HG03575 (cell line): ENCODE data around the gene IREB2.
"Not testable (repeated sequence)": the region's sequence is repeated elsewhere in the genome, so short reads cannot be mapped to it uniquely, and the experiment has no call there.

Source experiments
- ATAC-seq: cut with Tn5 transposase; IDR thresholded peaks from one replicate; pipeline ENCODE4 v1.9.1; 2021; ENCODE audit not compliant: unreplicated experiment, insufficient number of reproducible peaks, low FRiP score; ENCODE audit errors: extremely low read depth

Gene IREB2

GRCh38 chr15:78455749-78456148 lies 17.7 kb downstream of the IREB2 start:
- ATAC-seq: no peak

- no peak for ATAC-seq
Observed at GRCh38 chr15:78456426-78456825, 18.4 kb downstream of the IREB2 start.

GRCh38 chr15:78457101-78457500 lies 19.1 kb downstream of the IREB2 start:
- no peak for ATAC-seq

DNA sequence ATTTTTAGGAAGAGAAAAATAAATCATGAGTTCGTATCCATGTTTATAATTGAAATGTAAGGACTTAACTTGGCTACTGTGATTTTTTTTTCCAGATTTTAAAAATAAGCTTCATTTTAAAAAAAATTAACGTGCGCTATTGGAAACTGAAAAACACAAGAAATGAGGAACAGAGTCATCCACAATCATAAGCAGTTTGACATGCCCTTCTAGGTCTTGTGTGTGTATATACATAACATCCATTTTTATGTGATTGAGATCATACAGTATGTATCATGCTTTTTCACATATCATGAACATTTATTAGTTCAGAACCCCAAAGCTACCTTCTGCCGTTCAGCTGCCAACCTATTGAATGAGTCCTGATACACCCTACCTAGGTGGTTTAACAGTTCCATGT lies 22.7 kb downstream of the IREB2 start:
- no peak for ATAC-seq

- no peak for ATAC-seq
Observed at GRCh38 chr15:78461171-78461888, 23.3 kb downstream of the IREB2 start.

DNA sequence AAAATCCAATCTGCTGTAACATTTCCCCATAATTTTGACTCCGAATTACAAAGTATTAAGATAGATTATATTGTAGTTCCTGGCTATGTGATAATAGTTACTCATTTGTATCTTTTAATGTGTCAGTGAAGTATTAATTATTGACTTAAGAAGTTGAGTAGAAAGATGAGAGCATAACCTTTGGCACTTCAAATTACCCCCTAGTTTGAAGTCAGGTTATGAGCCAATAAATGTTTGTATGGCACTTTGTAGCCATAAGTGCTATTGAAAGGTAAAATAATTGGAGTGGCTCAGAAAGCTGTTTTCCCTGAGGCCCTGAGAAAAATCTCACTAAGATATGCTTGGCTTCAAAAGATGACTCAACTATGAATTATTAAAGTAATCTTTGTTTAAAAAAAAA lies 31.0 kb downstream of the IREB2 start:
- no peak for ATAC-seq

- ATAC-seq: no peak
Observed at GRCh38 chr15:78477295-78477694, 39.3 kb downstream of the IREB2 start.

- ATAC-seq: no peak
Observed at GRCh38 chr15:78479650-78480049, 41.6 kb downstream of the IREB2 start.

DNA sequence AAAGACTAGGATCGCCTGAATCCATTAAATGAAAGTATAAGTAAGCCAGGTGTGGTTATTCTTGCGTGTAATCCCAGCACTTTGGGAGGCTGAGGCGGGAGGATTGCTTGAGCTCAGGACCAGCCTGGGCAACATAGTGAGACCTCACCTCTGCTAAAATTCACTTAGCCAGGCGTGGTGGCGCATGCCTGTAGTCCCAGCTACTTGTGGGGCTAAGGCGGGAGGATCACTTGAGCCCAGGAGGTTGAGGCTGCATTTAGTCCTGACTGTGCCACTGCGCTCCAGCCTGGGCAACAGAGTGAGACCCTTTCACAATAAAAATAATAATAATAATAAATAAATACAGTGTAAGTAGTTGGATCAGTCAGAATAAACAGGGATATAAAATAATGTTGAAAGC lies 43.9 kb downstream of the IREB2 start:
- ATAC-seq: no peak

DNA sequence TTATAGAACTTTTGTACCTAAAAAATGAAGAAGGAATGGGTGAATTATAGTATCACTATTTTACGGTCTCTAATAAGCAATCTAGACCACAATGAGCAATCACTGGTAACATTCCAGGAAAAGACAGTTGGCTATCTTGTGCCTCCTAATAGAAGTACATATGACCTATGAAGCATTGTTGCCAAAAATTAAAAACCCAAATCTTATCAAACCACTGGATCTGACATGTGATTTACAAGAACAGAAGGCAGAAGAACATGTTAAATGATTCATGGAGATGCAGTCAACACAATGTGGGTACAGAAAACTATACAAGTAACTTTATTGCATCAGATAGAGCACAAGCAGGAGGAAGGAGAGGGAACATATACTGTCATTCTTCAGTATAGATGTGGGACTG lies 54.9 kb downstream of the IREB2 start:
- no peak for ATAC-seq

- ATAC-seq: no peak
Observed at GRCh38 chr15:78501857-78502256, 63.8 kb downstream of the IREB2 start.

DNA sequence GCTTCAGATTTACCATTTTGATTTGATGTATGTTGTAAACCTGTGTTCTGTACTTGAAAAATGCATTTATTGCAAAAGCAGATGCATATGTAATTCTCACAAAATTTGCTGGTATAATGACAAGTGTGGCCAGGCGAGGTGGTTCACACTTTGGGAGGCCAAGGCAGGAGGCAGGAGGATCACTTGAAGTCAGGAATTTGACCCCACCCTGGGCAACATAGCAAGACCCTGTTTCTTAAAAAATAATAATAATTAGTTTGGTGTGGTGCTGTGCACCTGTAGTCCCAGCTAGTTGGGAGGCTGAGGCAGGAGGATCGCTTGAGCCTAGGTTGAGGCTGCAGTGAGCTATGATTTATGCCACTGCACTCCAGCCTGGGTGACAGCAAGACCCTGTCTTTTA lies 64.6 kb downstream of the IREB2 start:
- ATAC-seq: no peak

GRCh38 chr15:78506971-78507830 lies 69.2 kb downstream of the IREB2 start, which contains the start of gene HYKK:
HYKK (plus strand) TSS chr15:78507577; CDS start chr15:78513089, 5,512 bp downstream.
- ATAC-seq: no peak

- ATAC-seq: no peak
Observed at GRCh38 chr15:78507831-78508160, 69.8 kb downstream of the IREB2 start.

DNA sequence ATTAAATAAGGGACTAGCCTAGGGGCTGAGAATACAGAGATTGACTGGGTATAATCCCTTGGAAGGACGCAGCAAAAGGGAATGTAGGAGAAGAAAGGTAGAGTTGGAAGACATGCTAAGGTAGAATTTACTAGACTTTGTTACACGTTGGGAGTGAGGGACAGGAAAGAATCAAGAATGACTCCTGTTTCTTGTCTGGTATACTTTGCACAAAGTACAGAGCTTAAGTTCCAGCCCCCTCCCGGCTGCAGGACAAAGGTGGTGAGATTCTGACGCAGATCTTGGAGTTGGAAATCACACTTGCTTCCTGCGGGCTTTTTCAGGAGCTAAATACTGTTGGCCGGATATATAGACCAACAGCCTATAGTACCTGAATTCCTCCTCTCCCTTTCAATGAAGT lies 70.3 kb downstream of the IREB2 start:
- no peak for ATAC-seq

DNA sequence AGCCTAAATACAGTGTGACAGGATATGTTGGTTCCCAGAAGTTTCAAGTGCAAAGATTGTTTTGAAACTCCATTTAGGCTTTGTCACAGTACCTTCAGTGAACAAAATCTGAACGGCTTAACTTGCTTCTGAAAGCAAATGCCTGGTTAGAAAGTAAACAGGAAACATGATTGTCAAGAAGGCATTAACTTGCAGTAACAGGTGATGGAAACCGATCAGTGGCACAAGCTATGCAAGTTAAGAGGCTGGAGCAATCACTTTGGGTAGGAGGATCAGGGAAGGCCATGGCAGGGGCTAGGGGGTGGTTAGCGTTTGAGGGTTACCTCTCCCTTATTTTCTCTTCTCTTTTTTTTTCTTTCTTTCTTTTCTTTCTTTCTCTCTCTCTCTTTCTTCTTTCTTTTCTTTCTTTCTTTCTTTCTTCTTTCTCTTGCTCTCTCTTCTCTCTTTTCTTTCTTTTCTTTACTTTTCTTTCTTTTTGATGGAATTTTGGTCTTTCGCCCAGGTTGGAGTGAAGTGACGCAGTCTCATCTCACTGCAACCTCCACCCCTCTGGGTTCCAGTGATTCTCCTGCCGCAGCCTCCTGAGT lies 71.8 kb downstream of the IREB2 start:
- ATAC-seq: no peak

GRCh38 chr15:78520035-78520434 lies 82.0 kb downstream of the IREB2 start:
- not testable (repeated sequence) for ATAC-seq

- no peak for ATAC-seq
Observed at GRCh38 chr15:78524230-78524629, 86.2 kb downstream of the IREB2 start.

DNA sequence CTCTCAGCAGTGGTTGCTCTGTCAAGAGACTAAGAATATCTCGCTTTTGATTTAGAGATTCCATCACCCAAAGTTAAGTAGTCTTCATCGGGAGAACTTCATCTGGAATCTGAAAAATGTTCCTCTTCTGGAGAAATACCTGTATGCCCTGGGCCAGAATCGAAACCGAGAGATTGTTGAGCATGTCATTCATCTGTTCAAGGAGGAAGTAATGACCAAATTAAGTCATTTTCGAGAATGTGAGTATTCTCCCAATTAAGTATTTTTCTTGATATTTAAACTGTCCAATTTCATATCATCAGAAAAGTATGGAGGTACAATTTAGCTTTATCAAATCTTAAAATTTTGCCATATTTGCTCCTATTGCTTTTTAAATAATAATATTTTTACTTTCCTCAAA lies 89.3 kb downstream of the IREB2 start:
- no peak for ATAC-seq

DNA sequence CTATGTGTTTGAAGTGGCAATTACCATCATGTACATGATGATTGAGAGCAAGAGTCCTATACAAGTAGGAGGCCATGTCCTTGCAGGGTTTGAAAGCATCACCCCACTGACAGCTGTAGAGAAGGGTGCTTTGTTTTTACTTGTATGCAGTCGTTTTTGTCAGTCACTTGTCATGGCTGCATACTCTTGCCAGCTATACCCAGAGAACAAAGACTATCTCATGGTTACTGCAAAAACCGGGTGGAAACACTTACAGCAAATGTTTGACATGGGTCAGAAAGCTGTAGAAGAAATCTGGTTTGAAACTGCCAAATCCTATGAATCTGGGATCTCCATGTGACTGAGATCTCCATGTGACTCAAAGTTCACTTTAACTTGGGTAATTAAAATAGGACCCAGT lies 95.3 kb downstream of the IREB2 start:
- no peak for ATAC-seq
